ENCODE data around the gene MAPKAP1. TPM values are rescaled to one million over a fixed set of nuclear protein-coding genes. Genes with fewer than 3 reads are reported as not detected.

Gene MAPKAP1
- polyA plus RNA-seq, 1 donor (not counting 4 experiments of a cell fraction or from before 2014, with no cell fraction given): 129 TPM

GRCh38 chr9:125519734-125520133 is 187.3 kb downstream of the MAPKAP1 start:
- Histone ChIP-seq H3K27ac (ENCODE audit: control insufficient read depth, insufficient read depth, low read length) (no peak overlapping the region), H4K20me1 (ENCODE audit: control insufficient read depth, extremely low read depth, insufficient read depth, low read length) (no peaks in the 10 kb centered on the region), H2AFZ (ENCODE audit: control insufficient read depth, low read length) (no peak overlapping the region), H3K9me1 (ENCODE audit: control insufficient read depth, extremely low read depth, insufficient read depth, low read length) (no peaks in the 10 kb centered on the region), H3K27me3 (ENCODE audit: control insufficient read depth, extremely low read depth, insufficient read depth, low read length) (no peaks in the 10 kb centered on the region), H3K36me3 (ENCODE audit: control insufficient read depth in 2 of 2, extremely low read depth in 1 of 2, insufficient read depth in 2 of 2, low read length in 2 of 2) (peaks cover 2 to 13% of the 10 kb centered on the region in 2 experiments), H3K9me3 (ENCODE audit: control insufficient read depth, low read depth, low read length) (no peaks in the 10 kb centered on the region), H3K4me1 (ENCODE audit: control insufficient read depth, extremely low read depth, insufficient read depth, low read length) (peaks cover 32% of the 10 kb centered on the region), H3K4me2 (ENCODE audit: control insufficient read depth, extremely low read depth, insufficient read depth, low read depth, low read length) (no peak overlapping the region), H3K4me3 (ENCODE audit: control insufficient read depth in 2 of 3, extremely low read depth in 1 of 3, insufficient read depth in 2 of 3, low read depth in 1 of 3, low read length in 3 of 3) (no peak overlapping the region), H3K79me2 (ENCODE audit: control insufficient read depth, insufficient read depth, low read length) (peaks cover 10% of the 10 kb centered on the region), H3K9ac (ENCODE audit: control insufficient read depth, extremely low read depth, insufficient read depth, low read length) (no peak overlapping the region)
- FAIRE-seq (no peak), DNase-seq (ENCODE audit: low read depth, low spot score) (no peak)
- TF ChIP-seq EZH2 (IDR thresholded peaks at IDR 0.05; ENCODE audit: low read length) (no peak), CTCF (optimal IDR thresholded peaks at IDR 0.05 in 1 of 3, IDR thresholded peaks at IDR 0.05 in 1 of 3, conservative IDR thresholded peaks at IDR 0.05 in 1 of 3; ENCODE audit: extremely low read depth in 1 of 3, insufficient read depth in 2 of 3, low read length in 3 of 3) (no peak)
- dilution Hi-C loops (cut with MboI; ENCODE audit: extremely low pct_ligation_motif_present, low sequenced_read_pairs): no loop called here

GRCh38 chr9:125517577-125517976 is 189.4 kb downstream of the MAPKAP1 start:
- TF ChIP-seq EZH2 (IDR thresholded peaks at IDR 0.05; ENCODE audit: low read length) (no peak), CTCF (optimal IDR thresholded peaks at IDR 0.05 in 1 of 3, IDR thresholded peaks at IDR 0.05 in 1 of 3, conservative IDR thresholded peaks at IDR 0.05 in 1 of 3; ENCODE audit: extremely low read depth in 1 of 3, insufficient read depth in 2 of 3, low read length in 3 of 3) (no peak)
- no peak overlapping the region for H3K4me2 ChIP-seq (ENCODE audit: control insufficient read depth, extremely low read depth, insufficient read depth, low read depth, low read length)
- H3K9me1 ChIP-seq (ENCODE audit: control insufficient read depth, extremely low read depth, insufficient read depth, low read length): no peaks in the 10 kb centered on the region
- no peak for DNase-seq (ENCODE audit: low read depth, low spot score)
- dilution Hi-C loops (cut with MboI; ENCODE audit: extremely low pct_ligation_motif_present, low sequenced_read_pairs): no loop called here
- no peak overlapping the region for H2AFZ ChIP-seq (ENCODE audit: control insufficient read depth, low read length)
- peaks cover 12% of the 10 kb centered on the region for H3K79me2 ChIP-seq (ENCODE audit: control insufficient read depth, insufficient read depth, low read length)
- H3K9ac ChIP-seq (ENCODE audit: control insufficient read depth, extremely low read depth, insufficient read depth, low read length): no peak overlapping the region
- H3K4me3 ChIP-seq (ENCODE audit: control insufficient read depth in 2 of 3, extremely low read depth in 1 of 3, insufficient read depth in 2 of 3, low read depth in 1 of 3, low read length in 3 of 3): no peak overlapping the region
- H3K4me1 ChIP-seq (ENCODE audit: control insufficient read depth, extremely low read depth, insufficient read depth, low read length): peaks cover 43% of the 10 kb centered on the region
- no peaks in the 10 kb centered on the region for H3K27me3 ChIP-seq (ENCODE audit: control insufficient read depth, extremely low read depth, insufficient read depth, low read length)
- no peak overlapping the region for H3K27ac ChIP-seq (ENCODE audit: control insufficient read depth, insufficient read depth, low read length)
- H3K9me3 ChIP-seq (ENCODE audit: control insufficient read depth, low read depth, low read length): no peaks in the 10 kb centered on the region
- peaks cover 2 to 13% of the 10 kb centered on the region in 2 experiments for H3K36me3 ChIP-seq (ENCODE audit: control insufficient read depth in 2 of 2, extremely low read depth in 1 of 2, insufficient read depth in 2 of 2, low read length in 2 of 2)
- H4K20me1 ChIP-seq (ENCODE audit: control insufficient read depth, extremely low read depth, insufficient read depth, low read length): no peaks in the 10 kb centered on the region
- no peak for FAIRE-seq

All from keratinocyte (primary cell).